Tibial nerve (tissue), 4 donors: Measurements from ENCODE around the gene KRT73.

Experiments
- EP300 ChIP-seq, 2 donors: sonication (generic); formaldehyde crosslinking; IDR thresholded peaks; one replicate each; pipeline ENCODE4 v1.6.1; 2017; ENCODE audit warnings: antibody characterized with exemption in 2 of 2, mild to moderate bottlenecking in 1 of 2
- POLR2A ChIP-seq, 2 donors: fragments of 450-650 bp; IDR thresholded peaks; one replicate each; pipeline ENCODE4 v1.6.1; 2017; ENCODE audit warnings: antibody characterized with exemption in 2 of 2, mild to moderate bottlenecking in 2 of 2, moderate library complexity in 2 of 2
- TF ChIP-seq, protein P1 (sequence below), 5 experiments: fragments of 200-600 bp in 3 of 5; fragments of 450-650 bp in 2 of 5; sonication (generic) in 3 of 5; IDR thresholded peaks; one replicate each; pipeline ENCODE4 v1.5.1; 2016 to 2019; ENCODE audit warnings: antibody characterized with exemption in 5 of 5, mild to moderate bottlenecking in 3 of 5, moderate library complexity in 2 of 5

DNA sequence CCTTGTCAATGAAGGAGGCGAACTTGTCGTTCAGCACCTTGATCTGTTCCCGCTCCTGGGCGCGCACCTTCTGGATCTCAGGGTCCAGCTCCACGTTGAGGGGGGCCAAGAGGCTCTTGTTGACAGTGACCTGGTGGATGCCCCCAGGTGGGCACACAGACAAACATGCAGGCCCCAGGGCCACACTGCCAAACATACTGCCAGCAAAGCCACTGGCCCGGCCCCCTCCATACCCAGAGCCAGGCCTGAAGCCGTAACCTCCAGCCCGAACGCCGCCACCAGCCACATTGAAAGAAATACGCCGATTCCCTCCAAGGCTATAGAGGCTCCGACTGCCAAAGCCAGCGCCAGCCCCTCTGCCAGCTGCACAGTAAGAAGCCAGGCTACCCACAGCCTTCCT is 45.1 kb downstream of the KRT73 start:
- no peak for TF ChIP-seq POLR2A (IDR thresholded peaks at IDR 0.05)
- TF ChIP-seq, protein P1, sequence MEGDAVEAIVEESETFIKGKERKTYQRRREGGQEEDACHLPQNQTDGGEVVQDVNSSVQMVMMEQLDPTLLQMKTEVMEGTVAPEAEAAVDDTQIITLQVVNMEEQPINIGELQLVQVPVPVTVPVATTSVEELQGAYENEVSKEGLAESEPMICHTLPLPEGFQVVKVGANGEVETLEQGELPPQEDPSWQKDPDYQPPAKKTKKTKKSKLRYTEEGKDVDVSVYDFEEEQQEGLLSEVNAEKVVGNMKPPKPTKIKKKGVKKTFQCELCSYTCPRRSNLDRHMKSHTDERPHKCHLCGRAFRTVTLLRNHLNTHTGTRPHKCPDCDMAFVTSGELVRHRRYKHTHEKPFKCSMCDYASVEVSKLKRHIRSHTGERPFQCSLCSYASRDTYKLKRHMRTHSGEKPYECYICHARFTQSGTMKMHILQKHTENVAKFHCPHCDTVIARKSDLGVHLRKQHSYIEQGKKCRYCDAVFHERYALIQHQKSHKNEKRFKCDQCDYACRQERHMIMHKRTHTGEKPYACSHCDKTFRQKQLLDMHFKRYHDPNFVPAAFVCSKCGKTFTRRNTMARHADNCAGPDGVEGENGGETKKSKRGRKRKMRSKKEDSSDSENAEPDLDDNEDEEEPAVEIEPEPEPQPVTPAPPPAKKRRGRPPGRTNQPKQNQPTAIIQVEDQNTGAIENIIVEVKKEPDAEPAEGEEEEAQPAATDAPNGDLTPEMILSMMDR (IDR thresholded peaks at IDR 0.05), result no peak
- TF ChIP-seq EP300 (IDR thresholded peaks at IDR 0.05), result no peak
